Measurements from ENCODE around the gene ZDHHC4.

The ZDHHC4 gene

GRCh38 chr7:6637544-6638229, 60.4 kb downstream of the ZDHHC4 start:
- DNase-seq: peak; percentile 85
